HepG2 (cell line): ENCODE data around the gene TAF9B.

Source experiments
- ELF1 ChIP-seq: sonication (generic); formaldehyde crosslinking; IDR thresholded peaks from 2 replicates; pipeline ENCODE4 v1.4.0; 2020; ENCODE audit warnings: missing genetic modification reagents
- ZNF232 ChIP-seq: sonication (generic); formaldehyde crosslinking; IDR thresholded peaks from 2 replicates; pipeline ENCODE4 v1.4.0; 2020; ENCODE audit warnings: missing genetic modification reagents, borderline replicate concordance
- TF ChIP-seq, protein P1 (sequence below): sonication (generic); formaldehyde crosslinking; conservative IDR thresholded peaks from 2 replicates; pipeline ENCODE4 v1.8.0; 2022; ENCODE audit warnings: mild to moderate bottlenecking, moderate library complexity, missing genetic modification reagents

GRCh38 chrX:78092296-78092695 is 47.2 kb downstream of the TAF9B start:
- TF ChIP-seq, protein P1, sequence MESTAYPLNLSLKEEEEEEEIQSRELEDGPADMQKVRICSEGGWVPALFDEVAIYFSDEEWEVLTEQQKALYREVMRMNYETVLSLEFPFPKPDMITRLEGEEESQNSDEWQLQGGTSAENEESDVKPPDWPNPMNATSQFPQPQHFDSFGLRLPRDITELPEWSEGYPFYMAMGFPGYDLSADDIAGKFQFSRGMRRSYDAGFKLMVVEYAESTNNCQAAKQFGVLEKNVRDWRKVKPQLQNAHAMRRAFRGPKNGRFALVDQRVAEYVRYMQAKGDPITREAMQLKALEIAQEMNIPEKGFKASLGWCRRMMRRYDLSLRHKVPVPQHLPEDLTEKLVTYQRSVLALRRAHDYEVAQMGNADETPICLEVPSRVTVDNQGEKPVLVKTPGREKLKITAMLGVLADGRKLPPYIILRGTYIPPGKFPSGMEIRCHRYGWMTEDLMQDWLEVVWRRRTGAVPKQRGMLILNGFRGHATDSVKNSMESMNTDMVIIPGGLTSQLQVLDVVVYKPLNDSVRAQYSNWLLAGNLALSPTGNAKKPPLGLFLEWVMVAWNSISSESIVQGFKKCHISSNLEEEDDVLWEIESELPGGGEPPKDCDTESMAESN (CRISPR knock-in tag) = no peak
- no peak for TF ChIP-seq ELF1 (CRISPR knock-in tag)
- no peak for TF ChIP-seq ZNF232 (CRISPR knock-in tag)
